HuH-7.5 (cell line): ENCODE measurements around the gene MRPS18A.
"Not testable (repeated sequence)": the region's sequence is repeated elsewhere in the genome, so short reads cannot be mapped to it uniquely, and the experiment has no call there.

Source experiments
- DNase-seq: peaks from one replicate; pipeline ENCODE4 v3.0.0; 2011; ENCODE audit warnings: low spot score

The MRPS18A gene

GRCh38 chr6:43634702-43635303 lies 52.8 kb downstream of the MRPS18A start:
- DNase-seq: no peak

- not testable (repeated sequence) for DNase-seq
These were observed 54.6 kb downstream of the MRPS18A start for GRCh38 chr6:43633002-43633401.

- DNase-seq: no peak
These were observed 56.5 kb downstream of the MRPS18A start for GRCh38 chr6:43630980-43631619.

GRCh38 chr6:43629505-43630300 lies 57.9 kb downstream of the MRPS18A start:
- DNase-seq: peak; percentile 91

DNA sequence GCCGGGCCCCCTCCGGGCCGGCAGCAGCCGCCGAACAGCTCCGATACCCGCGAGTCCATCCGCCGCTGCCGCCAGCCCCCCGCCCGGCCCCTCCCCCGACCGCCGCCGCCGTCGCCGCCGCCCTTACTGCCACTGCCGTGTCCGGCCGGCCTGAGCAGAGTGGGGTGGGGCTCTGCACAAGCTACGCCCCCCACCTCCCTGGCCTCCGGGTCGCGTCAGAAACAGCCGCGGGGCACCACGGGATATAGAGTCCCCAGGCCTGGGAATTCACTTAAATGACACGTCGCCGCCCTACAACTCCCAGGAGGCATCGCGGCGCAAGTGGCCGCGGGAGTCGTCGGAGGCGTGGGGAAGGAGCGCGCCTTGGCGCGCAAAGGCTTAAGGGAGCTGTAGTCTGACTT lies 58.5 kb downstream of the MRPS18A start, which contains the start of gene GTPBP2:
Gene GTPBP2, minus strand, starts transcription at position 161 of the 401 bp plus-strand sequence. Its CDS starts 102 bp downstream, at position 59.
- DNase-seq: peak; percentile 78

DNA sequence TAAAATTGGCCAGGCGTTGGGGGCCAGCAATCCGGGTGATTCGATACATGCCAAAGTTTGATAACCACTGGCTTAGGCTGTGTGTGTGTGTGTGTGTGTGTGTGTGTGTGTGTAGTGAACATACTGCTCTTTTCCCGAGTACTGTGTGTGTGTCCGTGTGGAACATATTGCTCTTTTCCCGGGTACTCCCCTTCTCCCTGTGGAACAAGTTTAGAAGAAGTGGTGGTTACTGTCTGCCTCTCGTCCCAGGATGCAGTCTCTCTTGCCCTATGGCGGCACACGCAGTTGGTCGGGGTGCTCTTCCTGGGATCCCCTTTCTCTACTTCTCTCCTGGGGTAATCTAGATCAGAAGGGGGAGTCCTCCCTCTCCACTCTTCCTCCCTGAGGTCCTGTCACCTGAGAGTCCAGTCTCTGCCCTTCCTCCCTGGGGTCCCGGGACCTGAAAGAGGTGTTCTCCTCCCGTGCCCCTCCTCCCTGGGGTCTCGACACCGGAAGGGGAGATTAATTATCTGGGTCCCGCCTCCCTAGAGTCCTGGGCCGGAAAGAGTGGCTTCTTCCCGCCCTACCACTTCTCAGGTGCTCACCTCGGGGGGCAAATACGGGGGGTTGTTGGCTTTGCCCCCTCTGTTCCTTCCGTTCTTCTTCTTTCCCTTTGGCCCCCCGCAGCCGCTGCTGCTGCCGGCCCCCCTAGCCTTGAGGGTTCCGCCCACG lies 59.0 kb downstream of the MRPS18A start:
- peak; percentile 47 for DNase-seq

- peak; percentile 65 for DNase-seq
These were observed 60.4 kb downstream of the MRPS18A start for GRCh38 chr6:43627008-43627825.

DNA sequence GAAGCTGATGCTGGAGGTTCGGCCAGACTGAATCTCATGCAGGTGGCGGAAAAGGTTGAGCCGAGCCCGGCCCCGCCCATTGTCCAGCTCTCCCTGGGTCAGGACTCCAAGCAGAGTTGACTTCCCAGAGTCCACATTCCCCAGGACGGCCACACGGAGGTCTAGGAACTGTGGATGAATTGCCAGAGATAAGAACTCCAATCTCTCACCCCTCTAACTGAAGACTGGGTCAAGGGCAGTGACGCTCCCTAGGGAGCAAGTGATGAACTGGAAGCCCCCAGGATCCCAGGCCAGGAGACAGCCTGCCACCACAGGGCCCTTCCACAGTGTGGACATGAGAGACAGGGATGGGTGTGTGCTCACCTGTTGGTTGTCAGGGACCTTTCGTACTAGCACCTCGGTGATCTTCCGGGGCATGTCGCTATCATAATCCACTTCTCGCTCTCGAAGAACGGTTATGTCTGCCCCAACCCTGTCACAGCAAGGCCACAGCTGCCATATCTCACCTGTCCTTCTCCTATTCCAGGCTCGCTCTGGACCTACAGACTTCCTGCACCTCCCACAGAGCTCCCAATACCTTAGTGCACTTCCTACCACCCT lies 62.1 kb downstream of the MRPS18A start:
- no peak for DNase-seq

GRCh38 chr6:43624786-43625288 lies 62.8 kb downstream of the MRPS18A start:
- DNase-seq: no peak

- DNase-seq: no peak
These were observed 63.5 kb downstream of the MRPS18A start for GRCh38 chr6:43623880-43624785.

- DNase-seq: no peak
These were observed 65.0 kb downstream of the MRPS18A start for GRCh38 chr6:43622541-43622940.

DNA sequence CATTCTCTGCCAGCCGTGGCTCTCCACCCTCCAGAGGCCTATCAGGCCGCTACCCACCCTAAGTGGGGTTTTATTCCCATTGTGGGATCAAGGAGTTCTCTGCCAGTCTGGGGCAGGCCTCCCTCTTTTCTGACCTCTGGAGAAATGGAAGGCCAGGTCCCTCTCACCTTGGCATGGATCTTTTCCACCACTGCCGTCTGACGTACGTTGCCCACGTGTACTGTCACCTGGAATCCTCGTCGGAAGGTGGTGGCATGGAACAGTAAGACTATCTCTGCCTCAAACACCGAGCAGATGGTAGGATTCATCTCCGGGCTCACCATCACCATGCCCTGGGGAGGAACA lies 65.8 kb downstream of the MRPS18A start:
- DNase-seq: no peak
